Fibroblast of pulmonary artery (primary cell): ENCODE results near the gene EFTUD2.

Experiments used
- DNase-seq: peaks from one replicate; pipeline ENCODE4 v3.0.0-alpha.2; 2010; ENCODE audit warnings: low read depth
- H3K4me3 ChIP-seq: replicated peaks from 2 replicates; pipeline ENCODE4 v1.5.1; 2011; ENCODE audit warnings: low read depth, mild to moderate bottlenecking, control low read depth, low read length, moderate library complexity
- CTCF ChIP-seq: IDR thresholded peaks from 2 replicates; pipeline ENCODE4 v1.5.1; 2011; ENCODE audit warnings: mild to moderate bottlenecking, control low read depth, low read length, inconsistent platforms; ENCODE audit errors: missing control alignments

EFTUD2 gene

GRCh38 chr17:44906010-44906646 lies 6.9 kb upstream of the EFTUD2 start:
- no peak for TF ChIP-seq CTCF
- peak; percentile 92 for DNase-seq
- H3K4me3 ChIP-seq = no peak overlapping the region

DNA sequence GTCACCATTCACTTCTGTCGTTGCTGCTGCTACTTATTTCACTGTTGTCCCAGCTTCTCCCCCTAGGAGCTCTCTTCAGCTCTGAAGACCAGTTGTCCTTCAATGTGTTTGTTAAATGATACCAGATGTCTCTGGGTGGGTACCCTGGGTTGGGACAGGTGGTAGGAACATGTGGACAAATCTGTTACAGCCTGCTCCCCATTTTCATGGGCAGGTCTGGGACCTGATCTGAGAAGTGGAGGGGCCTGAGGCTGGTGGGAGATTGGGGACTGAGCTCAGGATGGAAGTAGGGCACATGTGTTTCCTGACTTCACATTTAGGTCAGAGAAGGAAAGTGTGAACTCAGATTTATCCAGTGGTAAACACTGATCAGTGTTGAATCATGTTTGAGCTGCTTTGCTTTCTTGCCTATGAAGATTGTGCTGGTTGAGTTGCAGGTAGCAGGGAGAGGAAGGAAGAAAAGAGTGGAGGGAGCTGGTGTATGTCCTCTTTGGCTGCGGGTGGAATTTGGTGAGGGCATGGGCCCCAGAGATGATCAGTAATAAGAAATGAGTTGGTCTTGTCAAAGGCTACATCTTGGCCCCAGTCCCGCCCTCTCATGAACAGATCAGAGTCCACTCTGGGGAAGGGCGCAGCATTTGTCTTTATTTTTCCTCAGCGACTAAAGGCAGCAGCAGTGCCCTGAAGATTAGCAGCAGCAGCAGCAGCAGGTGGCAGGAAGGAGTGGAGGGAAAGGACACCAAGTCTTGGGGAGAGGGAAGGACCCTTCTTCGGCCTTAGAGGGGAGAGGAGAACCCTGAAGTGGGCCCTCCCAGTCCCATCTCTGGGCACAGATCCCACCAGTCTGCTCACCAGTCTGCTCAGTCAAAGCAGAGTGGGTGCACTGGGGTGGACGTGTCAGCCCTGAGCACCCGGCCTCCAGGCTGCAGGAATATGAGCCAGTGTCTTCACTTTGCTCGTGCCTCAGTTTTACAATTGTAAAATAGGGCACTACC lies 6.1 kb upstream of the EFTUD2 start:
- DNase-seq = no peak
- H3K4me3 ChIP-seq = no peak overlapping the region
- no peak for TF ChIP-seq CTCF

DNA sequence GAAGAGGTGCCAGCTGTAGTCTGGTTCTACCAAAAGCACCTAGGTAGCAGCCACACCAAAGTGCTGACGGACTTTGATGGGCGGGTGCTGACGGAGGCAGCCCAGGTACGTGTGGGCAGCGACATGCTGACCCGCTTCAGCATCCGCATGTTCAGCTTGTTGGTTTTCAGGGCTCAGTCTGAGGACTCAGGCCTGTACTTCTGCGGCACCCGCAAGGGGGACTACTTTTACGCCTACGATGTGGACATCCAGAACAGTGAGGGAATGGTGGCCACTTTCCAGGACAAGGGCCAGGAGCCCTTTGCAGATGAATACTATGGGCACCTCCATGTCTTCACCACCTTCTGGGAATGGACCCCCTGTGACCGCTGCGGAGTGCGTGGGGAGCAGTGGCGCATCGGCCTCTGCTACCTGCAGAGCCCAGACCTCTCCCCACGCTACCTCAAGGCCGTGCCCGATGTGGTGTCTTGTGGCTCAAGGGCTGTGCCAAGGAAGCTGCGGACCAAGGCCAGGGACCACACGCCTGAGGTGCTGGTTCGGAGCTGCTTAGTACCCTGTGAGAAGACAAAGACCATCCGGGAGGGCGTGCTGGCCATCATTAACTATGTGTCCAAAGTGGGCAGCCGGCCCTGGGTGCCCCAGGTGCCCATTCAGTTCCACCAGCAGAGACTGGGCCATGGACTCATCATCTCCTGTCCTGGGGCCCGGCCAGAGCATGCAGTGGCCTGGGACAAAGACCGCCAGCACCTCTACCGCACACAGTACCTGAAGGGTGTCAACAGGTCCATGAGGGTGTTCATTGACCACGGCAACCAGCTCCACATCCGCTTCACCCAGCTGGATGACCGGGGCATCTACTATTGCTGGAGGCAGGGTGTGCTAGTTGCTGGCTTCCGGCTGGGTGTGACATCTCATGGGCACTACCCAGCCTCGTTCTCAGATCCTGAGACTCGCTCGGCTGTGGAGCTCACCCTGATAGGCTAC lies 5.0 kb upstream of the EFTUD2 start:
- no peak for DNase-seq
- no peak for TF ChIP-seq CTCF
- H3K4me3 ChIP-seq = no peak overlapping the region

DNA sequence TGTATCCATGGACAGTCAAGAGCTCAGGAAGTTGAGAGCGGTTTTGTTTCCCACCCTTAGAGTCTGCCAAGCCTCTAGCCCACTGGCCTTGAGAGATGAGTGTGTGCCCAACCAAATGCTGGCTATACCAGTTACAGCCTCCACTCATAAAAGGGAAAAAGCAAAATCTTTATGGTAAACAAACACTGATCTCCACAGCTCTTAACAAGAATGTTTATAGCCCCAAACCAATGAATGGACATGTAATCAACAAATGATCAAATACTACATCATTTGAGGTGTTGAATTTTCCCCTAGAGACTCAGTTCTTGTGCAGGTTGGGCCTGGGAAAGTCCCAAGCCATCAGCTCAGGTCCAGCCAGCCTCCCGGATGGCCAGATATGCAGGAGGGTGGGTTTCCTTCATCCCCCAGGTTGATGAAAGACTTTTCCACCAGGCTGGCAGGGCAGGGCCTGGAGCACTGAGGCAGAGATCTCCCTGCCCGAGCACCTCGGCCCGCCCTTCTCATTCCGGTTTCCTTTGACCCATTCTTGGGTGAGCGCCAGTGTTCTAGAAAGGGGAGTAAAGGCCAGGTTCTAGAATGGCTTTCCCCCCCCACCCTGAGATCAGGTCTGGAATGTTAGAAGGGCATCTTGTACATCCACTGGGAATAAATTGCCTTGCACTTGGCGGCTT lies 3.9 kb upstream of the EFTUD2 start:
- DNase-seq = no peak
- TF ChIP-seq CTCF = no peak
- no peak overlapping the region for H3K4me3 ChIP-seq

DNA sequence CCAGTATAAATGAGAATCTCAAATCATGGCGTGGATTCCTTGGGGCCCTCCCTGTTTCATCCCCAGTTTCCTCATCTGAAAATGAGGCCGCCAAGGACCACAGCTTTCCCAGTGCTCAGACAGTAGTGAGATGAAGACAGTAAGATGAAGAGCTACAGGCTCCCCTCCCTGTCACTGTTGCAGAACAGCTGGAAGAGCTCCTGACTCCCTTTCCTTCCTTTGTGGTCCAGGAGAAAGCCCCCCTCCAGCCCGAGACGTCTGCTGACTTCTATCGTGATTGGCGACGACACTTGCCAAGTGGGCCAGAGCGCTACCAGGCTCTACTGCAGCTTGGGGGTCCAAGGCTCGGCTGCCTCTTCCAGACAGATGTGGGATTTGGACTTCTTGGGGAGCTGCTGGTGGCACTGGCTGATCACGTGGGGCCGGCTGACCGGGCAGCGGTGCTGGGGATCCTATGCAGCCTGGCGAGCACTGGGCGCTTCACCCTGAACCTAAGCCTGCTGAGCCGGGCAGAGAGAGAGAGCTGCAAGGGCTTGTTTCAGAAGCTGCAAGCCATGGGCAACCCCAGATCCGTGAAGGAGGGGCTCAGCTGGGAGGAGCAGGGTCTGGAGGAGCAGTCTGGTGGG lies 3.0 kb upstream of the EFTUD2 start:
- DNase-seq = no peak
- H3K4me3 ChIP-seq = no peak overlapping the region
- no peak for TF ChIP-seq CTCF
